ENCODE results near the gene SP100. TPM values are rescaled to one million over a fixed set of nuclear protein-coding genes. Genes with fewer than 3 reads are reported as not detected.
"Not testable (repeated sequence)": the region's sequence is repeated elsewhere in the genome, so short reads cannot be mapped to it uniquely, and the experiment has no call there.

SP100 gene
- total RNA-seq (2014; rRNA removed; shearing (Covaris generic)) = 50.5 and 69.7 TPM in 2 replicates
- 25.7 and 26.7 TPM in 2 replicates for polyA plus RNA-seq (2014; cell fraction: nucleus; rRNA removed)

- peak; percentile 76 for DNase-seq (ENCODE audit: extremely low read depth, low read depth)
Measured at GRCh38 chr2:230416061-230416721, at the start of gene SP100. Gene SP100, plus strand, starts transcription at chr2:230416201. Its CDS starts 96 bp downstream, at chr2:230416297.

- DNase-seq (ENCODE audit: extremely low read depth, low read depth) = no peak
Measured at GRCh38 chr2:230382108-230382507, 33.9 kb upstream of the SP100 start.

GRCh38 chr2:230383453-230383852, 32.5 kb upstream of the SP100 start:
- no peak for DNase-seq (ENCODE audit: extremely low read depth, low read depth)

- DNase-seq (ENCODE audit: extremely low read depth, low read depth) = no peak
Measured at GRCh38 chr2:230384986-230385385, 31.0 kb upstream of the SP100 start.

GRCh38 chr2:230394301-230394700, 21.7 kb upstream of the SP100 start:
- no peak for DNase-seq (ENCODE audit: extremely low read depth, low read depth)

- DNase-seq (ENCODE audit: extremely low read depth, low read depth) = not testable (repeated sequence)
Measured at GRCh38 chr2:230398698-230399097, 17.3 kb upstream of the SP100 start.

GRCh38 chr2:230400041-230400440, 16.0 kb upstream of the SP100 start:
- DNase-seq (ENCODE audit: extremely low read depth, low read depth) = no peak

GRCh38 chr2:230400454-230400853, 15.5 kb upstream of the SP100 start:
- DNase-seq (ENCODE audit: extremely low read depth, low read depth) = no peak

- not testable (repeated sequence) for DNase-seq (ENCODE audit: extremely low read depth, low read depth)
Measured at GRCh38 chr2:230401026-230401425, 15.0 kb upstream of the SP100 start.

- DNase-seq (ENCODE audit: extremely low read depth, low read depth) = no peak
Measured at GRCh38 chr2:230403746-230404145, 12.3 kb upstream of the SP100 start.

- no peak for DNase-seq (ENCODE audit: extremely low read depth, low read depth)
Measured at GRCh38 chr2:230405824-230406223, 10.2 kb upstream of the SP100 start.

GRCh38 chr2:230408244-230408842, 7.7 kb upstream of the SP100 start:
- DNase-seq (ENCODE audit: extremely low read depth, low read depth) = no peak

- not testable (repeated sequence) for DNase-seq (ENCODE audit: extremely low read depth, low read depth)
Measured at GRCh38 chr2:230409316-230409715, 6.7 kb upstream of the SP100 start.

- DNase-seq (ENCODE audit: extremely low read depth, low read depth) = no peak
Measured at GRCh38 chr2:230410263-230410662, 5.7 kb upstream of the SP100 start.

GRCh38 chr2:230410861-230411569, 5.0 kb upstream of the SP100 start:
- DNase-seq (ENCODE audit: extremely low read depth, low read depth) = no peak

- no peak for DNase-seq (ENCODE audit: extremely low read depth, low read depth)
Measured at GRCh38 chr2:230411570-230412370, 4.2 kb upstream of the SP100 start.

GRCh38 chr2:230412371-230412711, 3.7 kb upstream of the SP100 start:
- DNase-seq (ENCODE audit: extremely low read depth, low read depth) = no peak

- DNase-seq (ENCODE audit: extremely low read depth, low read depth) = no peak
Measured at GRCh38 chr2:230412846-230413245, 3.2 kb upstream of the SP100 start.

GRCh38 chr2:230413479-230413878, 2.5 kb upstream of the SP100 start:
- no peak for DNase-seq (ENCODE audit: extremely low read depth, low read depth)

- DNase-seq (ENCODE audit: extremely low read depth, low read depth) = no peak
Measured at GRCh38 chr2:230414302-230414701, 1.7 kb upstream of the SP100 start.

GRCh38 chr2:230417436-230417835, 1.4 kb downstream of the SP100 start:
- no peak for DNase-seq (ENCODE audit: extremely low read depth, low read depth)

Measured in NCI-H460 (cell line).